ENCODE results near the gene FDXR.

- TF ChIP-seq, protein P1, sequence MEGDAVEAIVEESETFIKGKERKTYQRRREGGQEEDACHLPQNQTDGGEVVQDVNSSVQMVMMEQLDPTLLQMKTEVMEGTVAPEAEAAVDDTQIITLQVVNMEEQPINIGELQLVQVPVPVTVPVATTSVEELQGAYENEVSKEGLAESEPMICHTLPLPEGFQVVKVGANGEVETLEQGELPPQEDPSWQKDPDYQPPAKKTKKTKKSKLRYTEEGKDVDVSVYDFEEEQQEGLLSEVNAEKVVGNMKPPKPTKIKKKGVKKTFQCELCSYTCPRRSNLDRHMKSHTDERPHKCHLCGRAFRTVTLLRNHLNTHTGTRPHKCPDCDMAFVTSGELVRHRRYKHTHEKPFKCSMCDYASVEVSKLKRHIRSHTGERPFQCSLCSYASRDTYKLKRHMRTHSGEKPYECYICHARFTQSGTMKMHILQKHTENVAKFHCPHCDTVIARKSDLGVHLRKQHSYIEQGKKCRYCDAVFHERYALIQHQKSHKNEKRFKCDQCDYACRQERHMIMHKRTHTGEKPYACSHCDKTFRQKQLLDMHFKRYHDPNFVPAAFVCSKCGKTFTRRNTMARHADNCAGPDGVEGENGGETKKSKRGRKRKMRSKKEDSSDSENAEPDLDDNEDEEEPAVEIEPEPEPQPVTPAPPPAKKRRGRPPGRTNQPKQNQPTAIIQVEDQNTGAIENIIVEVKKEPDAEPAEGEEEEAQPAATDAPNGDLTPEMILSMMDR (IDR thresholded peaks at IDR 0.05) = no peak
- TF ChIP-seq EZH2 (IDR thresholded peaks at IDR 0.05) (no peak), EZH2phosphoT487 (IDR thresholded peaks at IDR 0.05) (no peak)
Measured at GRCh38 chr17:74833501-74834377, 39.1 kb downstream of the FDXR start.

All from neural progenitor cell (in vitro differentiated cells).